22Rv1 (cell line): Measurements from ENCODE around the gene CASK.

ENCODE experiments used
- CTCF ChIP-seq: fragments of 450-650 bp; IDR thresholded peaks from 2 replicates; pipeline ENCODE4 v1.5.1; 2017; ENCODE audit warnings: mild to moderate bottlenecking
- ZFX ChIP-seq: fragments of 450-650 bp; IDR thresholded peaks from 2 replicates; pipeline ENCODE4 v1.6.1; 2017; ENCODE audit warnings: antibody characterized with exemption, borderline replicate concordance

GRCh38 chrX:41931591-41931990 is 8.2 kb upstream of the CASK start:
- TF ChIP-seq CTCF (no peak), ZFX (no peak)
